ENCODE measurements around the gene TSEN15. TPM values are rescaled to one million over a fixed set of nuclear protein-coding genes. Genes with fewer than 3 reads are reported as not detected.

TSEN15 gene
- total and polyA plus RNA-seq, 2 of the 13 experiments (the other 11 are each of a cell fraction or from before 2014, with no cell fraction given): 25.6 to 35.8 TPM

DNA sequence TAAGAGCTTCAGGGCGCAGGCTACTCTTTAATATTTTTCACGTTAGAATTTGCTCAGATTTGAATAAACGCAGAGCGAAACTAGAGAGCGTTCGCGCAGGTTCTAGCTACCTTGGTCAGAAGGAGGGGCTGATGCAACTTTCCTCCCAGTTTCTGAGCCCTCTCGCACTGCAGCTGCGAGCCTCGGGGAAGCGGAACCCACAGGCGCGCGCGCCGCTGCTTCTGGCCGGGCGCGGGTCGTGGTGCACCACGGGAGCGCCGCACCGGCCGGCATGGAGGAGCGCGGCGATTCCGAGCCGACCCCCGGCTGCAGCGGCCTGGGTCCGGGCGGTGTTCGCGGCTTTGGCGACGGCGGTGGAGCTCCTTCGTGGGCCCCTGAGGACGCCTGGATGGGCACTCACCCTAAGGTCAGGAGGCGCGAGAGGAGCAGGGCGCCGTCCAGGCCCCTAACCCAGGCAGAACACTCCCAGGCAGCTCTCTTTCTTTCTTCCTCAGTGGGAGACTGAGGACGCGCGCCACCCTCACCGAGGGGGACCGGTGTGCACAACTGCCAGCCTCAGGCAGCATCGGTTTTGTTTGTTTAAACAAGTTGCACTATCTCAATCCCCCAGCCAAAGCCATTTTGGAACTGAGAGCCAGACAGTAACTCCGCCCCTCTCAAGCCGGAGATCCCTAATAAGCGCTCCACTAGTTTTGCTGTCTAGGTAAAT lies at the start of gene TSEN15 (continued):
- TF ChIP-seq, protein P1, sequence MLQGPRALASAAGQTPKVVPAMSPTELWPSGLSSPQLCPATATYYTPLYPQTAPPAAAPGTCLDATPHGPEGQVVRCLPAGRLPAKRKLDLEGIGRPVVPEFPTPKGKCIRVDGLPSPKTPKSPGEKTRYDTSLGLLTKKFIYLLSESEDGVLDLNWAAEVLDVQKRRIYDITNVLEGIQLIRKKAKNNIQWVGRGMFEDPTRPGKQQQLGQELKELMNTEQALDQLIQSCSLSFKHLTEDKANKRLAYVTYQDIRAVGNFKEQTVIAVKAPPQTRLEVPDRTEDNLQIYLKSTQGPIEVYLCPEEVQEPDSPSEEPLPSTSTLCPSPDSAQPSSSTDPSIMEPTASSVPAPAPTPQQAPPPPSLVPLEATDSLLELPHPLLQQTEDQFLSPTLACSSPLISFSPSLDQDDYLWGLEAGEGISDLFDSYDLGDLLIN (CRISPR knock-in tag; IDR thresholded peaks at IDR 0.05; ENCODE audit: borderline replicate concordance): peak; percentile 38; the same call in 1 of the 2 replicates
- TF ChIP-seq, protein P2, sequence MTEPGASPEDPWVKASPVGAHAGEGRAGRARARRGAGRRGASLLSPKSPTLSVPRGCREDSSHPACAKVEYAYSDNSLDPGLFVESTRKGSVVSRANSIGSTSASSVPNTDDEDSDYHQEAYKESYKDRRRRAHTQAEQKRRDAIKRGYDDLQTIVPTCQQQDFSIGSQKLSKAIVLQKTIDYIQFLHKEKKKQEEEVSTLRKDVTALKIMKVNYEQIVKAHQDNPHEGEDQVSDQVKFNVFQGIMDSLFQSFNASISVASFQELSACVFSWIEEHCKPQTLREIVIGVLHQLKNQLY (CRISPR knock-in tag; IDR thresholded peaks at IDR 0.05): no peak
- TF ChIP-seq TCF7 (IDR thresholded peaks at IDR 0.05; ENCODE audit: low read depth): no peak
- TF ChIP-seq, protein P3, sequence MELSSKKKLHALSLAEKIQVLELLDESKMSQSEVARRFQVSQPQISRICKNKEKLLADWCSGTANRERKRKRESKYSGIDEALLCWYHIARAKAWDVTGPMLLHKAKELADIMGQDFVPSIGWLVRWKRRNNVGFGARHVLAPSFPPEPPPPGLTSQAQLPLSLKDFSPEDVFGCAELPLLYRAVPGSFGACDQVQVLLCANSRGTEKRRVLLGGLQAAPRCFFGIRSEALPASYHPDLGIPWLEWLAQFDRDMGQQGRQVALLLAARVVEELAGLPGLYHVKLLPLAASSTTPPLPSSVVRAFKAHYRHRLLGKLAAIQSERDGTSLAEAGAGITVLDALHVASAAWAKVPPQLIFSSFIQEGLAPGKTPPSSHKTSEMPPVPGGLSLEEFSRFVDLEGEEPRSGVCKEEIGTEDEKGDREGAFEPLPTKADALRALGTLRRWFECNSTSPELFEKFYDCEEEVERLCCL (CRISPR knock-in tag; IDR thresholded peaks at IDR 0.05; ENCODE audit: borderline replicate concordance): no peak; the same call in 1 of the 2 replicates
- TF ChIP-seq, protein P4, sequence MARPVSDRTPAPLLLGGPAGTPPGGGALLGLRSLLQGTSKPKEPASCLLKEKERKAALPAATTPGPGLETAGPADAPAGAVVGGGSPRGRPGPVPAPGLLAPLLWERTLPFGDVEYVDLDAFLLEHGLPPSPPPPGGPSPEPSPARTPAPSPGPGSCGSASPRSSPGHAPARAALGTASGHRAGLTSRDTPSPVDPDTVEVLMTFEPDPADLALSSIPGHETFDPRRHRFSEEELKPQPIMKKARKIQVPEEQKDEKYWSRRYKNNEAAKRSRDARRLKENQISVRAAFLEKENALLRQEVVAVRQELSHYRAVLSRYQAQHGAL (CRISPR knock-in tag; IDR thresholded peaks at IDR 0.05; ENCODE audit: not compliant biosample characterization): no peak
- peak; percentile 98 for TF ChIP-seq KMT2A (CRISPR knock-in tag; IDR thresholded peaks at IDR 0.05)
- no peak for TF ChIP-seq ZSCAN30 (CRISPR knock-in tag; IDR thresholded peaks at IDR 0.05)
- TF ChIP-seq THAP11 (CRISPR knock-in tag; IDR thresholded peaks at IDR 0.05): peak; percentile 91
- TF ChIP-seq NR2F1 (CRISPR knock-in tag; IDR thresholded peaks at IDR 0.05): no peak
- TF ChIP-seq, protein P5, sequence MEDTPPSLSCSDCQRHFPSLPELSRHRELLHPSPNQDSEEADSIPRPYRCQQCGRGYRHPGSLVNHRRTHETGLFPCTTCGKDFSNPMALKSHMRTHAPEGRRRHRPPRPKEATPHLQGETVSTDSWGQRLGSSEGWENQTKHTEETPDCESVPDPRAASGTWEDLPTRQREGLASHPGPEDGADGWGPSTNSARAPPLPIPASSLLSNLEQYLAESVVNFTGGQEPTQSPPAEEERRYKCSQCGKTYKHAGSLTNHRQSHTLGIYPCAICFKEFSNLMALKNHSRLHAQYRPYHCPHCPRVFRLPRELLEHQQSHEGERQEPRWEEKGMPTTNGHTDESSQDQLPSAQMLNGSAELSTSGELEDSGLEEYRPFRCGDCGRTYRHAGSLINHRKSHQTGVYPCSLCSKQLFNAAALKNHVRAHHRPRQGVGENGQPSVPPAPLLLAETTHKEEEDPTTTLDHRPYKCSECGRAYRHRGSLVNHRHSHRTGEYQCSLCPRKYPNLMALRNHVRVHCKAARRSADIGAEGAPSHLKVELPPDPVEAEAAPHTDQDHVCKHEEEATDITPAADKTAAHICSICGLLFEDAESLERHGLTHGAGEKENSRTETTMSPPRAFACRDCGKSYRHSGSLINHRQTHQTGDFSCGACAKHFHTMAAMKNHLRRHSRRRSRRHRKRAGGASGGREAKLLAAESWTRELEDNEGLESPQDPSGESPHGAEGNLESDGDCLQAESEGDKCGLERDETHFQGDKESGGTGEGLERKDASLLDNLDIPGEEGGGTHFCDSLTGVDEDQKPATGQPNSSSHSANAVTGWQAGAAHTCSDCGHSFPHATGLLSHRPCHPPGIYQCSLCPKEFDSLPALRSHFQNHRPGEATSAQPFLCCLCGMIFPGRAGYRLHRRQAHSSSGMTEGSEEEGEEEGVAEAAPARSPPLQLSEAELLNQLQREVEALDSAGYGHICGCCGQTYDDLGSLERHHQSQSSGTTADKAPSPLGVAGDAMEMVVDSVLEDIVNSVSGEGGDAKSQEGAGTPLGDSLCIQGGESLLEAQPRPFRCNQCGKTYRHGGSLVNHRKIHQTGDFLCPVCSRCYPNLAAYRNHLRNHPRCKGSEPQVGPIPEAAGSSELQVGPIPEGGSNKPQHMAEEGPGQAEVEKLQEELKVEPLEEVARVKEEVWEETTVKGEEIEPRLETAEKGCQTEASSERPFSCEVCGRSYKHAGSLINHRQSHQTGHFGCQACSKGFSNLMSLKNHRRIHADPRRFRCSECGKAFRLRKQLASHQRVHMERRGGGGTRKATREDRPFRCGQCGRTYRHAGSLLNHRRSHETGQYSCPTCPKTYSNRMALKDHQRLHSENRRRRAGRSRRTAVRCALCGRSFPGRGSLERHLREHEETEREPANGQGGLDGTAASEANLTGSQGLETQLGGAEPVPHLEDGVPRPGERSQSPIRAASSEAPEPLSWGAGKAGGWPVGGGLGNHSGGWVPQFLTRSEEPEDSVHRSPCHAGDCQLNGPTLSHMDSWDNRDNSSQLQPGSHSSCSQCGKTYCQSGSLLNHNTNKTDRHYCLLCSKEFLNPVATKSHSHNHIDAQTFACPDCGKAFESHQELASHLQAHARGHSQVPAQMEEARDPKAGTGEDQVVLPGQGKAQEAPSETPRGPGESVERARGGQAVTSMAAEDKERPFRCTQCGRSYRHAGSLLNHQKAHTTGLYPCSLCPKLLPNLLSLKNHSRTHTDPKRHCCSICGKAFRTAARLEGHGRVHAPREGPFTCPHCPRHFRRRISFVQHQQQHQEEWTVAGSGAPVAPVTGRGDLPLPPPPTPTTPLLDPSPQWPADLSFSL (CRISPR knock-in tag; IDR thresholded peaks at IDR 0.05): no peak; the same call in 1 of the 2 replicates
- TF ChIP-seq RFXAP (CRISPR knock-in tag; IDR thresholded peaks at IDR 0.05; ENCODE audit: borderline replicate concordance): peak; percentile 70
- no peak for TF ChIP-seq RFX3 (CRISPR knock-in tag; IDR thresholded peaks at IDR 0.05)
- TF ChIP-seq TCF7L2 (IDR thresholded peaks at IDR 0.05; ENCODE audit: low read depth, low read length): no peak
- TF ChIP-seq, protein P6, sequence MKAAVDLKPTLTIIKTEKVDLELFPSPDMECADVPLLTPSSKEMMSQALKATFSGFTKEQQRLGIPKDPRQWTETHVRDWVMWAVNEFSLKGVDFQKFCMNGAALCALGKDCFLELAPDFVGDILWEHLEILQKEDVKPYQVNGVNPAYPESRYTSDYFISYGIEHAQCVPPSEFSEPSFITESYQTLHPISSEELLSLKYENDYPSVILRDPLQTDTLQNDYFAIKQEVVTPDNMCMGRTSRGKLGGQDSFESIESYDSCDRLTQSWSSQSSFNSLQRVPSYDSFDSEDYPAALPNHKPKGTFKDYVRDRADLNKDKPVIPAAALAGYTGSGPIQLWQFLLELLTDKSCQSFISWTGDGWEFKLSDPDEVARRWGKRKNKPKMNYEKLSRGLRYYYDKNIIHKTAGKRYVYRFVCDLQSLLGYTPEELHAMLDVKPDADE (CRISPR knock-in tag; IDR thresholded peaks at IDR 0.05): no peak
- TF ChIP-seq ZNF670 (CRISPR knock-in tag; IDR thresholded peaks at IDR 0.05; ENCODE audit: borderline replicate concordance): no peak

All from HepG2 (cell line).